Endothelial cell of umbilical vein (primary cell): ENCODE measurements around the gene SKI. TPM values are rescaled to one million over a fixed set of nuclear protein-coding genes. Genes with fewer than 3 reads are reported as not detected.

Experiments used
- BruUV-seq: library from RNA; stranded (reverse); fragments of 400-500 nt; replicated peaks from 2 replicates; lab custom pipeline; 2021; lab: Mats Ljungman, UMichigan
- CTCF ChIA-PET: fragments of 300-600, 350-600 bp; sonication (Branson Sonifier 250); formaldehyde crosslinking; loops from one replicate; lab custom pipeline; 2021; ENCODE audit warnings: antibody characterized with exemption, inconsistent platforms; lab: Charles Lee
- POLR2A ChIA-PET: fragments of 300-600, 350-600 bp; sonication (Branson Sonifier 250); formaldehyde crosslinking; loops from one replicate; lab custom pipeline; 2021; ENCODE audit warnings: antibody characterized with exemption, inconsistent platforms; lab: Charles Lee
- DNase-seq: peaks from one replicate; pipeline ENCODE4 v3.0.0-alpha.2; 2011; ENCODE audit warnings: low read depth, low spot score
- FAIRE-seq: peaks from 2 replicates; lab custom pipeline; 2011; peaks lifted over from hg19 to GRCh38; lab: Jason Lieb, UNC
- H2AFZ ChIP-seq: 2 replicates; pipeline ENCODE4 v1.6.0; 2012; ENCODE audit warnings: low read depth, low read length, control low read depth, inconsistent platforms
- H3K27ac ChIP-seq: 2 replicates; pipeline ENCODE4 v1.5.1; 2011; ENCODE audit warnings: low read depth, mild to moderate bottlenecking, control low read depth, low read length, moderate library complexity; ENCODE audit not compliant: insufficient read depth
- H3K27me3 ChIP-seq, 2 experiments: 2 replicates each; pipeline versions ENCODE4 v1.6.0 to v1.6.1; 2011; ENCODE audit warnings: low read length in 2 of 2, mixed read lengths in 1 of 2; ENCODE audit not compliant: control insufficient read depth in 2 of 2, insufficient read depth in 2 of 2
- H3K36me3 ChIP-seq, 2 experiments: 2 replicates in 1 of 2; 3 replicates in 1 of 2; pipeline ENCODE4 v1.5.1; 2011; ENCODE audit warnings: low read length in 2 of 2, mild to moderate bottlenecking in 1 of 2, moderate library complexity in 1 of 2; ENCODE audit not compliant: control insufficient read depth in 2 of 2, insufficient read depth in 2 of 2; ENCODE audit errors: extremely low read depth in 1 of 2
- H3K4me1 ChIP-seq: 3 replicates; pipeline ENCODE4 v1.5.1; 2011; ENCODE audit warnings: mild to moderate bottlenecking, low read length; ENCODE audit not compliant: control insufficient read depth, insufficient read depth; ENCODE audit errors: extremely low read depth
- H3K4me2 ChIP-seq: 2 replicates; pipeline ENCODE4 v1.6.1; 2011; ENCODE audit warnings: low read length, control low read depth, mixed read lengths; ENCODE audit not compliant: insufficient read depth
- H3K4me3 ChIP-seq, 3 experiments: fragments of 200-600 bp in 1 of 3; sonication (generic), shearing (Covaris generic) in 1 of 3; replicated peaks in 1 of 3; 2 replicates each; pipeline ENCODE4 v1.5.1; 2011 to 2016; ENCODE audit warnings: control low read depth in 3 of 3, low read length in 3 of 3, mild to moderate bottlenecking in 2 of 3, inconsistent platforms in 1 of 3, low read depth in 1 of 3, moderate library complexity in 1 of 3; ENCODE audit not compliant: insufficient read depth in 1 of 3
- H3K79me2 ChIP-seq: 2 replicates; pipeline ENCODE4 v1.6.0; 2012; ENCODE audit warnings: low read length, inconsistent platforms; ENCODE audit not compliant: control insufficient read depth, insufficient read depth
- H3K9ac ChIP-seq: replicated peaks from 2 replicates; pipeline ENCODE3; 2011; ENCODE audit warnings: low read length, control low read depth; ENCODE audit not compliant: insufficient read depth; ENCODE audit errors: extremely low read depth
- H3K9me1 ChIP-seq: replicated peaks from 3 replicates; pipeline ENCODE4 v1.6.0; 2011; ENCODE audit warnings: mild to moderate bottlenecking, low read length; ENCODE audit not compliant: control insufficient read depth, insufficient read depth; ENCODE audit errors: extremely low read depth
- H3K9me3 ChIP-seq: replicated peaks from 2 replicates; pipeline ENCODE4 v1.5.1; 2012; ENCODE audit warnings: low read length, inconsistent platforms; ENCODE audit not compliant: control insufficient read depth, insufficient read depth
- H4K20me1 ChIP-seq: replicated peaks from 2 replicates; pipeline ENCODE3; 2011; ENCODE audit warnings: mild to moderate bottlenecking, low read length; ENCODE audit not compliant: control insufficient read depth, insufficient read depth; ENCODE audit errors: extremely low read depth
- CTCF ChIP-seq, 2 donors: IDR thresholded peaks; 1 replicate in 1 of 2; 2 replicates in 1 of 2; pipeline ENCODE4 v1.5.1; 2011; ENCODE audit warnings: low read length in 2 of 2, mild to moderate bottlenecking in 2 of 2, moderate library complexity in 2 of 2, control low read depth in 1 of 2, inconsistent platforms in 1 of 2, low read depth in 1 of 2; ENCODE audit not compliant: insufficient read depth in 1 of 2; ENCODE audit errors: extremely low read depth in 1 of 2
- EZH2 ChIP-seq: IDR thresholded peaks from 2 replicates; pipeline ENCODE4 v1.6.1; 2012; ENCODE audit warnings: borderline replicate concordance, low read depth, mild to moderate bottlenecking, moderate library complexity, low read length, inconsistent platforms; ENCODE audit not compliant: severe bottlenecking
- FOS ChIP-seq: IDR thresholded peaks from 2 replicates; pipeline ENCODE4 v1.6.1; 2011; ENCODE audit warnings: mild to moderate bottlenecking, low read length, moderate library complexity, borderline replicate concordance; ENCODE audit not compliant: insufficient read depth
- GATA2 ChIP-seq: IDR thresholded peaks from 2 replicates; pipeline ENCODE4 v1.7.0; 2011; ENCODE audit warnings: low read depth, mild to moderate bottlenecking, moderate library complexity, mixed read lengths, low read length; ENCODE audit not compliant: insufficient read length, insufficient read depth
- JUN ChIP-seq: IDR thresholded peaks from 2 replicates; pipeline ENCODE4 v1.6.1; 2011; ENCODE audit warnings: borderline replicate concordance, low read depth; ENCODE audit not compliant: insufficient read length, insufficient read depth
- MAX ChIP-seq: IDR thresholded peaks from 2 replicates; pipeline ENCODE4 v1.6.1; 2011; ENCODE audit not compliant: insufficient read depth, insufficient read length
- MYC ChIP-seq: IDR thresholded peaks from one replicate; pipeline ENCODE4 v1.6.1; 2011; ENCODE audit warnings: mild to moderate bottlenecking, low read depth, low read length
- POLR2A ChIP-seq: IDR thresholded peaks from 2 replicates; pipeline ENCODE4 v1.6.1; 2012; ENCODE audit warnings: low read depth, mild to moderate bottlenecking, control low read depth, low read length
- POLR2AphosphoS5 ChIP-seq: IDR thresholded peaks from 2 replicates; pipeline ENCODE4 v1.6.1; 2012; ENCODE audit warnings: low read depth, mild to moderate bottlenecking, control low read depth, low read length, moderate library complexity; ENCODE audit not compliant: insufficient read depth
- dilution Hi-C: fragments of 300-500 bp; cut with MboI; formaldehyde crosslinking; loops from one replicate; pipeline ENCODE4 v1.15.0; 2019; ENCODE audit warnings: low sequenced_read_pairs; ENCODE audit not compliant: extremely low pct_ligation_motif_present
- intact Hi-C: fragments of 100-400 bp; cut with micrococcal nuclease; formaldehyde crosslinking; loops from one replicate; pipeline ENCODE4 v1.10.0; 2022
- polyA plus RNA-seq, 4 experiments: library from polyadenylated mRNA; depleted of rRNA in 3 of 4; stranded (reverse) in 3 of 4; unstranded in 1 of 4; fragments of >200 nt; gene quantifications; 2 replicates each; pipeline versions ENCODE4 v1.2.1 to v1.2.3, GENCODE V29; 2011 to 2012; ENCODE audit warnings: missing spikeins in 1 of 4
- total RNA-seq: library from RNA; stranded (reverse); gene quantifications from 2 replicates; pipeline ENCODE4 v1.2.3, GENCODE V29; 2021

Gene SKI
- total and polyA plus RNA-seq, 2 donors (not counting 3 experiments of a cell fraction or from before 2014, with no cell fraction given) = 11.6 to 80.3 TPM

- H3K9me1 ChIP-seq = no peaks in the 10 kb centered on the region
- no peaks in the 10 kb centered on the region for H4K20me1 ChIP-seq
- no peak overlapping the region for H3K27ac ChIP-seq
- no peaks in the 10 kb centered on the region for H3K36me3 ChIP-seq
- H2AFZ ChIP-seq = no peak overlapping the region
- H3K79me2 ChIP-seq = peaks cover 91% of the 10 kb centered on the region
- dilution Hi-C loops = no loop called here
- no peak overlapping the region for H3K4me3 ChIP-seq
- no peaks in the 10 kb centered on the region for H3K9me3 ChIP-seq
- intact Hi-C loops = no loop called here
- BruUV-seq = no TSS peak
- DNase-seq (no peak), FAIRE-seq (no peak)
- ChIA-PET POLR2A (no interaction called here), CTCF (interaction anchor here (1.0 to 1.6 kb wide), 3 partner anchors 8 to 87 kb away, joined by 3 to 4 read pairs (median 3); no protein-coding TSS in a partner anchor)
- no peaks in the 10 kb centered on the region for H3K27me3 ChIP-seq
- H3K9ac ChIP-seq = no peak overlapping the region
- no peak for TF ChIP-seq POLR2A
- TF ChIP-seq MYC = no peak
- no peak for TF ChIP-seq JUN
- TF ChIP-seq FOS = no peak
- TF ChIP-seq POLR2AphosphoS5 = no peak
- TF ChIP-seq GATA2 = no peak
- no peak for TF ChIP-seq EZH2
- no peak for TF ChIP-seq CTCF (IDR thresholded peaks at IDR 0.05; ENCODE audit: extremely low read depth in 1 of 2, insufficient read depth in 1 of 2, low read depth in 1 of 2, low read length in 2 of 2)
- no peak for TF ChIP-seq MAX
- H3K4me1 ChIP-seq = peaks cover 35% of the 10 kb centered on the region
- no peak overlapping the region for H3K4me2 ChIP-seq
Measured at GRCh38 chr1:2294725-2295078, 66.6 kb downstream of the SKI start.
